Kidney (tissue), 14 donors: Measurements from ENCODE around the gene ZNF727. TPM values are rescaled to one million over a fixed set of nuclear protein-coding genes. Genes with fewer than 3 reads are reported as not detected.
"Not testable (repeated sequence)": the region's sequence is repeated elsewhere in the genome, so short reads cannot be mapped to it uniquely, and the experiment has no call there.

Source experiments
- DNase-seq, 5 donors: peaks; one replicate each; pipeline ENCODE4 v3.0.0-alpha.2; 2013 to 2020
- FAIRE-seq: peaks from 2 replicates; lab custom pipeline; 2012; peaks lifted over from hg19 to GRCh38; lab: Jason Lieb, UNC
- H3K27ac ChIP-seq, 2 donors: one replicate each; pipeline ENCODE4 v1.7.0; 2013; ENCODE audit warnings: low read depth in 2 of 2, low read length in 2 of 2, inconsistent platforms in 1 of 2
- H3K27me3 ChIP-seq: one replicate; pipeline ENCODE4 v1.7.1; 2013; ENCODE audit warnings: low read length, inconsistent platforms; ENCODE audit not compliant: control insufficient read depth, insufficient read depth
- H3K36me3 ChIP-seq, 3 donors: one replicate each; pipeline versions ENCODE4 v1.7.0 to v1.7.1; 2013; ENCODE audit warnings: low read length in 3 of 3, control low read depth in 1 of 3, inconsistent platforms in 1 of 3; ENCODE audit not compliant: insufficient read depth in 3 of 3, control insufficient read depth in 2 of 3
- H3K4me1 ChIP-seq, 3 donors: one replicate each; pipeline versions ENCODE4 v1.7.0 to v1.7.1; 2013; ENCODE audit warnings: low read length in 3 of 3, inconsistent platforms in 1 of 3, low read depth in 1 of 3; ENCODE audit not compliant: control insufficient read depth in 2 of 3, insufficient read depth in 2 of 3
- H3K4me3 ChIP-seq, 3 donors: one replicate each; pipeline versions ENCODE4 v1.7.0 to v1.8.1; 2013; ENCODE audit warnings: low read length in 3 of 3, control low read depth in 1 of 3, inconsistent platforms in 1 of 3
- H3K9ac ChIP-seq, 3 donors: one replicate each; pipeline versions ENCODE4 v1.7.0 to v1.7.1; 2013; ENCODE audit warnings: low read length in 3 of 3, control low read depth in 1 of 3, inconsistent platforms in 1 of 3
- H3K9me3 ChIP-seq, 3 donors: one replicate each; pipeline versions ENCODE4 v1.7.0 to v1.7.1; 2013; ENCODE audit warnings: low read length in 3 of 3, control low read depth in 1 of 3, inconsistent platforms in 1 of 3; ENCODE audit not compliant: control insufficient read depth in 2 of 3, insufficient read depth in 1 of 3
- CTCF ChIP-seq: IDR thresholded peaks from 3 replicates; pipeline ENCODE4 v1.5.1; 2012; ENCODE audit warnings: mild to moderate bottlenecking, moderate library complexity, borderline replicate concordance; ENCODE audit not compliant: insufficient read depth; ENCODE audit errors: extremely low read depth
- intact Hi-C: fragments of 100-400 bp; cut with DNase I; formaldehyde crosslinking; loops from one replicate; pipeline ENCODE4 v1.11.1; 2022
- polyA plus RNA-seq: library from polyadenylated mRNA; stranded (reverse); fragments of 350-450 nt; fragmentation: Illumina TruSeq; extraction: RNeasy Lipid Tissue Mini Kit (QIAGEN cat#74804); gene quantifications from one replicate; pipeline ENCODE4 v1.2.3, GENCODE V29; 2014; ENCODE audit warnings: low read depth, low replicate concordance; ENCODE audit not compliant: insufficient read depth
- total RNA-seq: library from RNA; stranded (reverse); fragmentation: NEBNext Ultra II Directional; extraction: Animal tissue kit (Norgen Biotek cat#: 25700); gene quantifications from one replicate; pipeline ENCODE4 v1.2.1, GENCODE V29; 2021
- donor health status: control.
- donor health status: control.
- donor health status: control.
- donor health status: control.
- donor health status: control.
- donor health status: DM: yes; HTN: yes; CAD: no.
- donor health status: Normal renal cell carcinoma (clear cell type).

ZNF727 gene
- total and polyA plus RNA-seq, 2 donors from 2014 or later = 5.3 TPM; not detected in 1

DNA sequence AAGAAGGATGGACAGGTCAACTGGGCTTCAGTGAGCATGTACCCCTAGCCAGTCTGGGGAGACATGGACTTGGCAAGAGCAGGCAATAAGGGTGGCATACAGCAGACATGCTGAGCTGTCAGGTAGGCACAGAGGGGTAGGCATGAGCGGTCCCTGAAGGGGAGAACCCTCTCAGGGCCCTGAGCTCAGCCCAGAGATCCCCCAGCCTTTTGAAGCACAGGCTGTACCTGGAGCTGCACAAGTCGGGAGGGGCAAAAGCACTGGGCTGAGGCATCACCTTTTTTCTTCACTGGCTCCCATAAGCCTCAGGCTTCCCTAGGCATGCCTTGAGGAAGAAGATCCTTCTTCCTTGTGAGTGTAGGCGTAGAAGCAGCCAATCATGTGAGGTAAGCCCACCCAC, 42.3 kb downstream of the ZNF727 start:
- DNase-seq = no peak
- intact Hi-C loops = no loop called here
- FAIRE-seq = no peak
- Histone ChIP-seq H3K4me1 (no peaks in the 10 kb centered on the region), H3K36me3 (no peaks in the 10 kb centered on the region), H3K27ac (no peak overlapping the region), H3K9ac (no peak overlapping the region), H3K4me3 (no peak overlapping the region), H3K27me3 (no peaks in the 10 kb centered on the region), H3K9me3 (peaks cover 0 to 62% (median 7%) of the 10 kb centered on the region in 3 donors)
- no peak for TF ChIP-seq CTCF

GRCh38 chr7:64088863-64089262, 43.6 kb downstream of the ZNF727 start:
- DNase-seq, FAIRE-seq, H3K36me3 ChIP-seq, H3K4me3 ChIP-seq, H3K27me3 ChIP-seq, H3K9ac ChIP-seq, H3K27ac ChIP-seq, intact Hi-C loops, H3K4me1 ChIP-seq: not testable (repeated sequence)
- H3K9me3 ChIP-seq = peaks cover 0 to 59% (median 7%) of the 10 kb centered on the region in 3 donors

Other genes with a start within 250 kb of the ZNF727 start
- not detected for gene ZNF722, start 46.6 kb upstream of the ZNF727 start, total RNA-seq
- not detected for gene ZNF722, start 46.6 kb upstream of the ZNF727 start, polyA plus RNA-seq
- gene ZNF735, start 161.8 kb downstream of the ZNF727 start, total RNA-seq = not detected
- not detected for gene ZNF735, start 161.8 kb downstream of the ZNF727 start, polyA plus RNA-seq
- not detected for gene ZNF679, start 183.0 kb downstream of the ZNF727 start, total RNA-seq
- not detected for gene ZNF679, start 183.0 kb downstream of the ZNF727 start, polyA plus RNA-seq